ENCODE measurements around the gene SOX2.
A peak's percentile ranks its signal among the peaks of the same experiment; 100 is the strongest.

Gene SOX2

DNA sequence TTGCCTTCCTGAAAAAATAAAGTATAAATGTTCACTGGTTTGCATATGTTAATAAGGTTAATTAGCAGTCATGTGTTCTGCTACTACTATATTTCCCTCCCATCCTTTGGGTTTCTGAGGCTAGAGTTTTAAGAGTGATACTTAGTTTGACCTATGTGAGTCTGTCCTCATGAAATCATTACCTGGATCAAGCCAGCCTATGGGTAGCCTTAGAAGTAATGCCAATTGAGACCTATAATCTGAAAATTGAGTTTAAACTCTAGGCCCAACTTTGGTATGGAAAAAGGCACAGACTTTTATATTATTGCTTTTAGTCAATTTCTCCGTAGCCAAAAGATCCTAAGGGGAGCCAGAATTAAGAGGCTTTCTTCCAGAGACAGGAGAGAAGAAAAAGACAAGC is 18.4 kb upstream of the SOX2 start:
- H3K27me3 ChIP-seq (ENCODE audit: control insufficient read depth in 3 of 3, insufficient read depth in 3 of 3, low read depth in 1 of 3, low read length in 3 of 3), result no peaks in the 10 kb centered on the region
- no CpG with 5 or more reads among the region's 1 CpG for WGBS, 2 donors (ENCODE audit: extremely low coverage in 2 of 2, insufficient read length in 2 of 2, insufficient replicate concordance in 1 of 2)

DNA sequence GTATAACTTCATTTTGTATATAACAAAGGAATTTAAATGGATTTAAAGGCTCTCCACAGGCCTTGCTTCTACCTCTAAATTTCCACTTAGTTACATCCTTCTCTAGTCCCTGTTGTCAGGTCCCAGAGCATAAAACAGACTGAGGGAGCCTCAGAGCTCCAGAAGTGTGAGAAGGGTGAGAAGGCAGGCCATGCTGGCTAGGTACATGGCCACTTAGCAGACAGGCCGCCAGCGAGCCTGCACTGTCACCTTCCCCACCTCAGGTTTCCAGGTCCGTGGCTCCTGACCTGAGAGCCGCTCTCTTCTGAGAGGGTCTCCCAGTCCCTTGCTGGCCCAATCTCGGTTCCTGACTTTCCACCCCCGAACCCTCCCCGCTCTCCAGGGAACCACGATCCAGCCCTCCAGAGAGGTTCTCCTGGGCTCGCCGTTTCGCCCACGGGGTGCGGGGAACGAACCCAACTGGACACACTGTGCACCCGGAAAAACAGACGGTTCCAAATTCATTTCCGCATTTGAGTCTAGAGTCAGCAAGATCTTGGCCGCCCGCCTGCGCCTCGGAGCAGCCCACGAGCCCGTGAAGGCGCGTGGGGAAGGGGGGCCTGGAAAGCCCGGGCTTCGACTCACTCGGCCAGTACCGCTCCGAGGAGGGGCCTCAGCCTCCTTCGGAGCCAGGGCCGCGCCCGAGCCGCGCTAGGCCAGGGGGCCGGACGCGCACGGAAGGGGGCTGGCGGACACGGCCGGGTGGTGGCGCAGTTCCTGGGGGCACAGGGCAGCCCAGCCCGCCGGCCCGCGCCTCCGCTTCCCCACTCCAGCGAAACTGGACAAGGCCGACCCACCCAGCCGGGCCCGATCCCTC is 16.7 kb upstream of the SOX2 start:
- no peaks in the 10 kb centered on the region for H3K9me3 ChIP-seq (replicated peaks in 1 of 2; ENCODE audit: control insufficient read depth in 2 of 2, insufficient read depth in 1 of 2, low read depth in 1 of 2, low read length in 2 of 2)
- no peak overlapping the region for H3K27ac ChIP-seq (replicated peaks; ENCODE audit: low read length)
- H3K4me1 ChIP-seq (ENCODE audit: control insufficient read depth in 2 of 2, insufficient read depth in 1 of 2, low read depth in 1 of 2, low read length in 2 of 2), result peaks cover 14 to 29% of the 10 kb centered on the region in 2 donors
- no peak overlapping the region for H4K91ac ChIP-seq (ENCODE audit: low read depth, low read length, poor library complexity)
- H3K18ac ChIP-seq (ENCODE audit: low read length), result peak overlapping the region; percentile 95
- no peak overlapping the region for H2BK12ac ChIP-seq (ENCODE audit: low read length)
- H2AK5ac ChIP-seq (ENCODE audit: low read depth, low read length), result peak overlapping the region; percentile 6
- H3K36me3 ChIP-seq (replicated peaks in 1 of 2; ENCODE audit: control insufficient read depth in 2 of 2, insufficient read depth in 2 of 2, low read length in 2 of 2), result no peaks in the 10 kb centered on the region
- H2BK15ac ChIP-seq (ENCODE audit: low read length), result peak overlapping the region; percentile 97
- no peaks in the 10 kb centered on the region for H3K79me1 ChIP-seq (ENCODE audit: low read depth, low read length)
- peak overlapping the region; percentile 58 for H3K4me2 ChIP-seq (ENCODE audit: insufficient read depth, low read length, poor library complexity, severe bottlenecking)
- WGBS, 2 donors (ENCODE audit: extremely low coverage in 2 of 2, insufficient read length in 2 of 2, insufficient replicate concordance in 1 of 2), result no CpG with 5 or more reads among the region's 53 CpGs
- no peak for DNase-seq (ENCODE audit: low spot score)
- H3K23ac ChIP-seq (ENCODE audit: low read depth, low read length, poor library complexity), result peak overlapping the region; percentile 13
- peak overlapping the region; percentile 76 for H4K8ac ChIP-seq (ENCODE audit: low read depth, low read length)
- no peaks in the 10 kb centered on the region for H3K27me3 ChIP-seq (ENCODE audit: control insufficient read depth in 3 of 3, insufficient read depth in 3 of 3, low read depth in 1 of 3, low read length in 3 of 3)
- peak overlapping the region in 1 of 2 donors; percentile 33 for H3K4me3 ChIP-seq (ENCODE audit: low read length in 2 of 2)
- H3K9ac ChIP-seq (ENCODE audit: low read depth, low read length, poor library complexity), result peak overlapping the region; percentile 61
- peak overlapping the region; percentile 51 for H2BK120ac ChIP-seq (ENCODE audit: low read depth, low read length)
- peak overlapping the region; percentile 83 for H2BK5ac ChIP-seq (ENCODE audit: low read length)
- H3K4ac ChIP-seq (ENCODE audit: low read length), result peak overlapping the region; percentile 1
- no peak overlapping the region for H2AFZ ChIP-seq (ENCODE audit: low read length)
- peak overlapping the region; percentile 21 for H3K14ac ChIP-seq (ENCODE audit: low read length)

More for the DNA sequence above, 18.4 kb upstream of the SOX2 start:
- H2BK120ac ChIP-seq (ENCODE audit: low read depth, low read length), result no peak overlapping the region
- no peak overlapping the region for H3K27ac ChIP-seq (replicated peaks; ENCODE audit: low read length)
- no peak overlapping the region for H3K4me2 ChIP-seq (ENCODE audit: insufficient read depth, low read length, poor library complexity, severe bottlenecking)
- no peak overlapping the region for H3K23ac ChIP-seq (ENCODE audit: low read depth, low read length, poor library complexity)
- no peak overlapping the region for H2AK5ac ChIP-seq (ENCODE audit: low read depth, low read length)
- no peak overlapping the region for H4K8ac ChIP-seq (ENCODE audit: low read depth, low read length)
- no peak overlapping the region for H2AFZ ChIP-seq (ENCODE audit: low read length)
- H3K18ac ChIP-seq (ENCODE audit: low read length), result no peak overlapping the region
- H3K79me1 ChIP-seq (ENCODE audit: low read depth, low read length), result no peaks in the 10 kb centered on the region
- no peak overlapping the region for H3K4ac ChIP-seq (ENCODE audit: low read length)
- H3K4me3 ChIP-seq (ENCODE audit: low read length in 2 of 2), result no peak overlapping the region
- no peak overlapping the region for H2BK15ac ChIP-seq (ENCODE audit: low read length)
- no peak overlapping the region for H2BK12ac ChIP-seq (ENCODE audit: low read length)
- H2BK5ac ChIP-seq (ENCODE audit: low read length), result no peak overlapping the region
- no peak overlapping the region for H3K9ac ChIP-seq (ENCODE audit: low read depth, low read length, poor library complexity)
- no peak for DNase-seq (ENCODE audit: low spot score)
- no peak overlapping the region for H3K14ac ChIP-seq (ENCODE audit: low read length)
- no peak overlapping the region for H4K91ac ChIP-seq (ENCODE audit: low read depth, low read length, poor library complexity)
- H3K36me3 ChIP-seq (replicated peaks in 1 of 2; ENCODE audit: control insufficient read depth in 2 of 2, insufficient read depth in 2 of 2, low read length in 2 of 2), result no peaks in the 10 kb centered on the region
- peaks cover 0 to 25% of the 10 kb centered on the region in 2 donors for H3K4me1 ChIP-seq (ENCODE audit: control insufficient read depth in 2 of 2, insufficient read depth in 1 of 2, low read depth in 1 of 2, low read length in 2 of 2)
- no peaks in the 10 kb centered on the region for H3K9me3 ChIP-seq (replicated peaks in 1 of 2; ENCODE audit: control insufficient read depth in 2 of 2, insufficient read depth in 1 of 2, low read depth in 1 of 2, low read length in 2 of 2)

DNA sequence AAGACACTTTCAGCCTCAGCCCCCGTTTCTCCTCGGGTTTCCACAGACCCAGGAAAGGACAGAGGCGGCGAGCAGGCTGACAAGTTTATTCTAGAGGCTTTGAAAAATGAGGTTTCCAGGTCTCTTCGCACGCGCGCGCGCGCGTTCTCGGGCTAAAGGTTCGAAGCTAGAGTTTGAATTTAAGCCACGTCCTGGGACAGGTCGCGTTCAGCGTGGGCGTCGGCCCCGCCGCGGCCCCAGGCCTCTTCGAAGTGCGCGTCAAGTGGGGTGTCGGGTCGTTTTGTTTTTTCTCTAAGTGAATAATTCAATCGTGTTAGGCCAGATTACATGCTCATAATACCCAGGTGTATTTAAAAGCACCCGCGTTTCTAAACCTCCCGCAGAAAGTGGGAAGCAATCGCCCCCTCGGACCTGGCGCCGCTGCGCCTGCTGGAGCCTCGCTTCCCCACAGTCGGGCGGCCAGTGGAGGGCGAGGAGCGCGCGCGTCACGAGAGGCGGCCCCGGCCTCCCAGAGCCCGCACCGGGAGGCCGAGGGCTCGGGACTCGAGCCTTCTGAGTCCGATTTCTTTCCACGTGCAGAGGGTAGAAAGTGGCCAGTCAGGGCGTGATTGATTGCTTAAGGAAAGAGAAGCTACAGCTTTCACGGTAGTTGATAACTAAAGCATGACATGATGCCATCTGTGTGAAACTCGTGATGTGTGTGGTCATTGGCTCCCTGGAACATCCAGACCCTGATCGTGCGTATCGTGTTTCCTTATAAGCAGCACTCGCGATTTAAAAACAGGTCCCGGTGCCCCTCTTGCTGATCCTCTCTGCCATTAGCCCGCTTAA is 15.8 kb upstream of the SOX2 start:
- H2BK120ac ChIP-seq (ENCODE audit: low read depth, low read length), result peak overlapping the region; percentile 51
- H3K14ac ChIP-seq (ENCODE audit: low read length), result peak overlapping the region; percentile 21
- peak overlapping the region; percentile 13 for H3K23ac ChIP-seq (ENCODE audit: low read depth, low read length, poor library complexity)
- H3K4ac ChIP-seq (ENCODE audit: low read length), result no peak overlapping the region
- WGBS, 2 donors (ENCODE audit: extremely low coverage in 2 of 2, insufficient read length in 2 of 2, insufficient replicate concordance in 1 of 2), result no CpG with 5 or more reads among the region's 65 CpGs
- H3K9ac ChIP-seq (ENCODE audit: low read depth, low read length, poor library complexity), result peak overlapping the region; percentile 38
- H4K8ac ChIP-seq (ENCODE audit: low read depth, low read length), result no peak overlapping the region
- H3K18ac ChIP-seq (ENCODE audit: low read length), result peak overlapping the region; percentile 95
- no peaks in the 10 kb centered on the region for H3K27me3 ChIP-seq (ENCODE audit: control insufficient read depth in 3 of 3, insufficient read depth in 3 of 3, low read depth in 1 of 3, low read length in 3 of 3)
- H3K36me3 ChIP-seq (replicated peaks in 1 of 2; ENCODE audit: control insufficient read depth in 2 of 2, insufficient read depth in 2 of 2, low read length in 2 of 2), result no peaks in the 10 kb centered on the region
- no peak for DNase-seq (ENCODE audit: low spot score)
- H4K91ac ChIP-seq (ENCODE audit: low read depth, low read length, poor library complexity), result no peak overlapping the region
- no peak overlapping the region for H2AK5ac ChIP-seq (ENCODE audit: low read depth, low read length)
- H3K4me3 ChIP-seq (ENCODE audit: low read length in 2 of 2), result peak overlapping the region in 1 of 2 donors; percentile 33
- H3K4me2 ChIP-seq (ENCODE audit: insufficient read depth, low read length, poor library complexity, severe bottlenecking), result peak overlapping the region; percentile 58
- peak overlapping the region; percentile 83 for H2BK5ac ChIP-seq (ENCODE audit: low read length)
- H2AFZ ChIP-seq (ENCODE audit: low read length), result no peak overlapping the region
- H2BK12ac ChIP-seq (ENCODE audit: low read length), result no peak overlapping the region
- no peaks in the 10 kb centered on the region for H3K79me1 ChIP-seq (ENCODE audit: low read depth, low read length)
- no peak overlapping the region for H3K27ac ChIP-seq (replicated peaks; ENCODE audit: low read length)
- peak overlapping the region; percentile 97 for H2BK15ac ChIP-seq (ENCODE audit: low read length)
- H3K9me3 ChIP-seq (replicated peaks in 1 of 2; ENCODE audit: control insufficient read depth in 2 of 2, insufficient read depth in 1 of 2, low read depth in 1 of 2, low read length in 2 of 2), result no peaks in the 10 kb centered on the region
- H3K4me1 ChIP-seq (ENCODE audit: control insufficient read depth in 2 of 2, insufficient read depth in 1 of 2, low read depth in 1 of 2, low read length in 2 of 2), result peaks cover 16 to 33% of the 10 kb centered on the region in 2 donors

Data from neuronal stem cell (in vitro differentiated cells).